ENCODE measurements around the gene GPR22. TPM values are rescaled to one million over a fixed set of nuclear protein-coding genes. Genes with fewer than 3 reads are reported as not detected.

GPR22 gene
- total RNA-seq, 1 experiment from 2014 or later = not detected

DNA sequence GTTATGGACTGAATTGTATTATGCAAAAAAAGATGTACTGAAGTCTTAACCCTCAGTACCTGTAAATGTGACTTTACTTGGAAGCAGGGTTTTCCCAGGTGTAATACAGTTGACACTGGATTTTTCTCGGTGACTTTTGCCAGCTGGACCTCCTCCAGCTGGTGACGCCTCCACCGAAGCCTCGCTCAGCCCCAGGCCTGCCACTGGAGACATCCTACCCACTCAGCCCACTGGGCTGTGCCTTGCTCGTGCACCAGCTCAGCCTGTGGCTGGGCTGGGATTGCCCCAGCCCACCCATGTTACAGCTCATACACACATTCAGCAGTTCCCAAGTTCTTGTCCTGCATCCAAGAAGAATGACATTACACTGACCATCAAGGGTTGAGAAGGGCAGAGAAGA is 42.4 kb upstream of the GPR22 start:
- no peak overlapping the region for H2BK20ac ChIP-seq (ENCODE audit: low read depth, low read length, poor library complexity, severe bottlenecking)
- no peak overlapping the region for H3K27ac ChIP-seq (ENCODE audit: insufficient read length, low read depth, low read length)
- H2AFZ ChIP-seq (ENCODE audit: low read length) = no peak overlapping the region
- no peak overlapping the region for H2BK120ac ChIP-seq (ENCODE audit: low read depth, low read length, poor library complexity, severe bottlenecking)
- Mint-ChIP-seq H3K27ac (peak overlapping the region in 1 of 3 experiments; percentile 71; a peak in 1 of 7 replicates), H3K9me3 (peaks cover 7 to 9% of the 10 kb centered on the region in 2 experiments; a peak in 3 of 5 replicates), H3K4me1 (no peaks in the 10 kb centered on the region), H3K4me3 (no peak overlapping the region), H3K27me3 (ENCODE audit: low read depth) (no peaks in the 10 kb centered on the region; the same call in 1 of the 2 replicates), H3K36me3 (ENCODE audit: insufficient read depth in 1 of 3, low read depth in 3 of 3) (peaks cover 0 to 18% (median 14%) of the 10 kb centered on the region in 3 experiments; a peak in 5 of 7 replicates)
- no peaks in the 10 kb centered on the region for H3K79me2 ChIP-seq (ENCODE audit: insufficient read depth, low read length)
- no peak overlapping the region for H2BK5ac ChIP-seq (ENCODE audit: insufficient read length, low read length)
- H3K4me1 ChIP-seq (ENCODE audit: insufficient read depth, low read length) = no peaks in the 10 kb centered on the region
- H3K18ac ChIP-seq (ENCODE audit: insufficient read length, low read depth, low read length) = no peak overlapping the region
- no peaks in the 10 kb centered on the region for H3K79me1 ChIP-seq (ENCODE audit: insufficient read depth, low read depth, low read length, poor library complexity, severe bottlenecking)
- no peaks in the 10 kb centered on the region for H3K27me3 ChIP-seq (ENCODE audit: insufficient read depth, low read length)
- no peak overlapping the region for H3T11ph ChIP-seq (ENCODE audit: low read length)
- no peak overlapping the region for H3K56ac ChIP-seq (ENCODE audit: insufficient read length, low read depth, low read length)
- no peak for DNase-seq
- peak overlapping the region; percentile 44 for H4K91ac ChIP-seq (ENCODE audit: insufficient read length, low read depth, low read length)
- H3K14ac ChIP-seq (ENCODE audit: insufficient read depth, low read length) = no peak overlapping the region
- TF ChIP-seq, protein P1, sequence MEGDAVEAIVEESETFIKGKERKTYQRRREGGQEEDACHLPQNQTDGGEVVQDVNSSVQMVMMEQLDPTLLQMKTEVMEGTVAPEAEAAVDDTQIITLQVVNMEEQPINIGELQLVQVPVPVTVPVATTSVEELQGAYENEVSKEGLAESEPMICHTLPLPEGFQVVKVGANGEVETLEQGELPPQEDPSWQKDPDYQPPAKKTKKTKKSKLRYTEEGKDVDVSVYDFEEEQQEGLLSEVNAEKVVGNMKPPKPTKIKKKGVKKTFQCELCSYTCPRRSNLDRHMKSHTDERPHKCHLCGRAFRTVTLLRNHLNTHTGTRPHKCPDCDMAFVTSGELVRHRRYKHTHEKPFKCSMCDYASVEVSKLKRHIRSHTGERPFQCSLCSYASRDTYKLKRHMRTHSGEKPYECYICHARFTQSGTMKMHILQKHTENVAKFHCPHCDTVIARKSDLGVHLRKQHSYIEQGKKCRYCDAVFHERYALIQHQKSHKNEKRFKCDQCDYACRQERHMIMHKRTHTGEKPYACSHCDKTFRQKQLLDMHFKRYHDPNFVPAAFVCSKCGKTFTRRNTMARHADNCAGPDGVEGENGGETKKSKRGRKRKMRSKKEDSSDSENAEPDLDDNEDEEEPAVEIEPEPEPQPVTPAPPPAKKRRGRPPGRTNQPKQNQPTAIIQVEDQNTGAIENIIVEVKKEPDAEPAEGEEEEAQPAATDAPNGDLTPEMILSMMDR (conservative IDR thresholded peaks at IDR 0.05) = no peak
- H3K9me3 ChIP-seq (ENCODE audit: control insufficient read depth, low read depth, low read length) = no peaks in the 10 kb centered on the region
- no peak overlapping the region for H3K4ac ChIP-seq (ENCODE audit: low read depth, low read length)
- H2BK12ac ChIP-seq (ENCODE audit: insufficient read length, low read depth, low read length) = no peak overlapping the region
- H3K23ac ChIP-seq (ENCODE audit: insufficient read length, low read depth, low read length) = no peak overlapping the region
- no peaks in the 10 kb centered on the region for H3K23me2 ChIP-seq (ENCODE audit: insufficient read length, low read depth, low read length, poor library complexity, severe bottlenecking)
- H2AK5ac ChIP-seq (ENCODE audit: insufficient read length, low read length) = no peak overlapping the region
- H2BK15ac ChIP-seq (ENCODE audit: low read depth, low read length) = no peak overlapping the region
- H3K4me2 ChIP-seq (ENCODE audit: insufficient read depth, insufficient read length, low read length) = no peak overlapping the region
- H4K20me1 ChIP-seq (ENCODE audit: control insufficient read depth, insufficient read depth, insufficient read length) = no peaks in the 10 kb centered on the region
- H4K8ac ChIP-seq (replicated peaks; ENCODE audit: insufficient read length, low read depth, low read length) = no peak overlapping the region
- no CpG with 5 or more reads among the region's 5 CpGs for WGBS (ENCODE audit: extremely low coverage, insufficient read length, low lambda C conversion rate)
- H4K5ac ChIP-seq (ENCODE audit: insufficient read length, low read depth, low read length) = no peak overlapping the region
- no peak overlapping the region for H3K9ac ChIP-seq (ENCODE audit: extremely low read depth, insufficient read length, low read length)

Measured in H9 (cell line).